ENCODE data around the gene PAX8.

DNA sequence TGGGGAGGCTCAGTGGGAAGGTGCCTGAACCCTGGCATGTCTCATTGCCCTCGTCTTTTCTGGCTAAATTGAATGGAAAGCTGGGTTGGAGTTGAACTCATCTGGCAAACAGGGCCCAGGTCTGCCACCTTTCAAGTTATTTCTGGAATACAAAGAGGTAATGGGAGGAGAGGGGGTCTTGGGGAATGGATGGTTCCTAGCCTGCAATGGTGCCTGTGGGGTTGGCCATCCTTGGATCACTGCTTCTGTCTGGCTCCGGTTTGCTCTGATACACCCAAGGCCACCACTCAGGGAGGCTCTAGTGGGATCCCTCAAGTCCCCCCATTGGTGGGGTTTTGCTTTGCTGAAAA, 59.7 kb downstream of the PAX8 start:
- TF ChIP-seq, protein P1, sequence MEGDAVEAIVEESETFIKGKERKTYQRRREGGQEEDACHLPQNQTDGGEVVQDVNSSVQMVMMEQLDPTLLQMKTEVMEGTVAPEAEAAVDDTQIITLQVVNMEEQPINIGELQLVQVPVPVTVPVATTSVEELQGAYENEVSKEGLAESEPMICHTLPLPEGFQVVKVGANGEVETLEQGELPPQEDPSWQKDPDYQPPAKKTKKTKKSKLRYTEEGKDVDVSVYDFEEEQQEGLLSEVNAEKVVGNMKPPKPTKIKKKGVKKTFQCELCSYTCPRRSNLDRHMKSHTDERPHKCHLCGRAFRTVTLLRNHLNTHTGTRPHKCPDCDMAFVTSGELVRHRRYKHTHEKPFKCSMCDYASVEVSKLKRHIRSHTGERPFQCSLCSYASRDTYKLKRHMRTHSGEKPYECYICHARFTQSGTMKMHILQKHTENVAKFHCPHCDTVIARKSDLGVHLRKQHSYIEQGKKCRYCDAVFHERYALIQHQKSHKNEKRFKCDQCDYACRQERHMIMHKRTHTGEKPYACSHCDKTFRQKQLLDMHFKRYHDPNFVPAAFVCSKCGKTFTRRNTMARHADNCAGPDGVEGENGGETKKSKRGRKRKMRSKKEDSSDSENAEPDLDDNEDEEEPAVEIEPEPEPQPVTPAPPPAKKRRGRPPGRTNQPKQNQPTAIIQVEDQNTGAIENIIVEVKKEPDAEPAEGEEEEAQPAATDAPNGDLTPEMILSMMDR (IDR thresholded peaks at IDR 0.05): no peak
- no peak for TF ChIP-seq ZFX (IDR thresholded peaks at IDR 0.05; ENCODE audit: borderline replicate concordance)

Measured in 22Rv1 (cell line).